GM18511 (cell line): ENCODE measurements around the gene CRYAA.

Experiments used
- ATAC-seq: cut with Tn5 transposase; IDR thresholded peaks from one replicate; pipeline ENCODE4 v1.9.1; 2021; ENCODE audit warnings: mild to moderate bottlenecking, moderate library complexity; ENCODE audit not compliant: unreplicated experiment

CRYAA gene

DNA sequence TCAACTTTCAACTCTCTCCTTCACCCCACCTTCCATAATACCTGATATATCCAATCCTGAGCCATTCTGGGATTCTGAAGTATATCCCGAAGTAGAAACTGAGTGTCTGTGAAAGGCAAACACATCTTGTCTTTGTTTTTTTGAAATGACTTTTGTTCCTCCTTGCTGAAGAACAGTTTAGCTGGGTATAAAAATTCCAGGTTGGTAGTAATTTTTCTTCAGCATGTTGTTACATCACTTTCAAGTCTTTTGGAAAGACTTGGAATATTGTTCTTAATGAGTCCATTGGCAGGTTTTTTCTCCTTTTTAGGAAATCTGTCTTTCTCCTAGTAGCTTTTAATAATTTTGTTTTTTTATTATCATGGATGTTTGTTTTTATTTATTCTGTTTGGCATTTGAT, 32.7 kb downstream of the CRYAA start:
- no peak for ATAC-seq

DNA sequence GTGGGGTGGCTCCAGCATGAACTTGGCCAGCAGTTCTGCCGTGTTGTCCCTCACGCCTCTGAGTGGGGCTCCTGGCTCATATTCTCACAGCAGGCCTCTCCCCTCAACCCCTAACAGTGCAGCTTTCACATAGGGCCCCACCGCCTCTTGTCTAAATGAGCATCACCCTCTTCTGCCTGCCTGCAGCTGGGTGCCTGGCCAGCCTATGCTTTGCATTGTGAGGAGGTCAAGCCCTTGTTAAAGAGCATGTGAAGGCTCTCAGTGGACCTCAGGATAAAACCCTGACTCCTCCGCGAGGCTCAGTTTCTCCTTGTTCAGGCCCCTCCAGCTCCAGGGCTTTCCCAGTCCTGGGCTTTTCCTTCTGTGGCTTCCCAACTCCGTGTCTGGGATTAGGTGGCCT, 34.8 kb downstream of the CRYAA start:
- no peak for ATAC-seq

DNA sequence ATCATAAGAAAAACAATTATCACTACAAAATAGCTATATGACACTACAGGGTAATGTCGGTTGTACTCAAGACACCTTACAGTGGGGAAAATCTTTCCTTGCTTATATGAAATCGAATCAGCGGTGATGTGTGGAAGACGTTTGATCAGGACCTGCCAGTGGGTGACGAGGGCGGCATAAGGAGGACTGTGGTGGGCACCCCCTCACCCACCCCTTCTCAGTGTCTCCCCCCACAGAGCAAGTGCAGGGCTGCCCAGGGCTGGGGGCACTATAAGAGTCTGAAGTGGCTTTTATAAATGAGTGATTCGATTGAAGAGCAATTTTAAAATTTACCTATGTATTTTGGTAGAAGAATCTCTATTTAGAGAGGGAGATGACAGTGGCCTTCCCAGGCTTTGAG, 35.8 kb downstream of the CRYAA start:
- ATAC-seq: no peak

DNA sequence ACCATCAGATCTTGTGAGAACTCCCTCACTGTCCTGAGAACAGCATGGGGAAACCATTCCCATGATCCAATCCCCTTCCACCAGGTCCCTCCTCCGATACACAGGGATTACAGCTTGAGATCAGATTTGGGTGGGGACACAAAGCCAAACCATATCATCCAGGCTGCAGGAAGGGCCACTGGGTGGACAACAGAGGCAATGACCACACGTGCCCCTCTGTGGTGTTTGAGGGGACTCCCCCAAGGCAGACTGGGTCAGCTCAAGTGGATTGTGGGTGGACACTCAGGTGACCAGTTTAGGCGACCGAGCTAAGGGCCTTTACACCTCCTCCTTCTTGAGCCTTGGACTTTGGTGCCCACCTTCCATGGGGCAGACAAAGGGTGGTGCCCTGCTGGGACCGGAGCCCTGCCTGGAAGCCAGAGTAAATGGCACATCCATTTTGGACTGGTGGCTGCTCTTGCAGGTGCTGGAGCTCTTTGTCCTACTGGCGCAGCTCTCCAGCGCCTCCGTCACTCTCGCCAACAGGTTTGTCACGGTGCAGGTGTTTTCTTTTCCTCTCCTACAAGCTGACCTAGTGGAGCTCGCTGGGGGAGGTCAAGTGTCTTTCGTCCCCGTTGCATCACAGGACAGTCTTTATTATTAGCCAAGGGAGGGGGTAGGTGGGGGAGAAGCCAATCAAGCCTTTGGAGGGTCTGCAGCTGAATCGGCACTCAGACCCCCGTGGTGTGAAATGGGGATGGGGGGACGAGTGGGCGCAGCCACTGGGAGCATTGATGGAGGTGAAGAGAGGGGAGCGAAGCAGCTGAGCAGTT, 37.6 kb downstream of the CRYAA start:
- ATAC-seq: no peak

DNA sequence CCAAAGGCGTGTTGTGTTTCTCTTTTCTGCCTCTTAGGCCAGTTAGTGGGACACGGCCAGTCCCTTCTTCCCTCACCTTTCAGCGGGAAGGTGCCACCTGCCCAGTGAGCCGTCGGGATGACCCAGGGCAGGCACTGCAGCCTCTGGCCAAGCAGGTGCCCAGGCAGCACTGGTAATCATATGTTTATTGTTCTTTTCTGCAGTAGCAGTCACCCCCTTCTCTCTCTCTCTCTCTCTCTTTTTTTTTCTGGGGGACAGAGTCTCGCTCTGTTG, 38.2 kb downstream of the CRYAA start:
- ATAC-seq: no peak

DNA sequence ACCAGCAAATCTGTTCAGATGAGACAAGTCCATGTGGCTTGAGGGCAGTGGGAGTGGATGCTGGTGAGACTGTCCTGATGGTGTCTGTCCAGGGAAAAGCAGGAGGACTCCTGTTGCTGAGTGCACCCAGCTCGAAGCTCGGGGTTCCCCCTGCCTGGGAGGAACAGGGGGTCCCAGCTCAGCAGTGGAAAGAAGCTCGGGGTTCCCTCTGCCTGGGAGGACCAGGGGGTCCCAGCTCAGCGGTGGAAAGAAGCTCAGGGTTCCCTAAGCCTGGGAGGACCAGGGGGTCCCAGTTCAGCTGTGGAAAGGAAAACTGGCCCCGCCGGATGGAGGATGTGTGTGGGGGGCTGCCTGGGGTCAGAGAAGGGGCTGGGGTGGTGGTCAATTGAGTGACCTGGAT, 39.1 kb downstream of the CRYAA start:
- no peak for ATAC-seq

DNA sequence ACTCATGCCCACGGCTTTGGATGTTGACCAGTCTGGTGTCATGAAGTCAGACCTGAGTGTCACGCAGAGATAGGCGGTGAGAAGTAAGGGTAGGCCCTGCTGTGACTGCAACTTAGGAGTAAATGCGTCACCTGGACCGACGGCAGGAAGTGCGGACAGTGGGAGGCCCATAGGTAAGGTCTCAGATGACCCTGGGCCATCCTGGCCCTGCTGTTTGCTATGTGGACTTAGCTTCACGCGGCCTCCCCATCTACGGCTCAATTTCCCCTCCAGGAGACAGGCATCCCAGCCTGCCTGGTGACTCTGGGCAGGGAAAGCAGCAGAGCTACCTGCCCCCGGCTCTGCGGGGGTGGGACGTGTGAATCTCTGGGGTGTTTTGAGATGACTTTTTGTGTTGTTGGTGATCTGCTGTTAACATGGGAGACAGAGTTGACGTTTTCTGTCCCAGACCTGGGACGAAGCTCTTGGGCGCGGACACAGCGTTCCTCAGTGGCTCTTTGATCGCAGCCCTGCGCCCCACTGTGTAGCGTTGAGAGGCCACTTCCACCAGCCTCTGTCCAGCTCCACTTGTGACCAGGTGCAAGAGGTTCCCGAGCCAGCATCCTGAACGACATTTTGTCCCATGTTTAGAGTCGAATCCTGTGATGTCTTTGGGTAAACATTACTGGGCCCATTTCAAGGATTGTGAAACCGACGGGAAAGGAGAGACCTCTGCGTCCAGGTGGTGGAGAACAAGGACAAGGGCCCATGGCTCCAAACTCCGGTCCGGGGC, 39.9 kb downstream of the CRYAA start:
- ATAC-seq: no peak

DNA sequence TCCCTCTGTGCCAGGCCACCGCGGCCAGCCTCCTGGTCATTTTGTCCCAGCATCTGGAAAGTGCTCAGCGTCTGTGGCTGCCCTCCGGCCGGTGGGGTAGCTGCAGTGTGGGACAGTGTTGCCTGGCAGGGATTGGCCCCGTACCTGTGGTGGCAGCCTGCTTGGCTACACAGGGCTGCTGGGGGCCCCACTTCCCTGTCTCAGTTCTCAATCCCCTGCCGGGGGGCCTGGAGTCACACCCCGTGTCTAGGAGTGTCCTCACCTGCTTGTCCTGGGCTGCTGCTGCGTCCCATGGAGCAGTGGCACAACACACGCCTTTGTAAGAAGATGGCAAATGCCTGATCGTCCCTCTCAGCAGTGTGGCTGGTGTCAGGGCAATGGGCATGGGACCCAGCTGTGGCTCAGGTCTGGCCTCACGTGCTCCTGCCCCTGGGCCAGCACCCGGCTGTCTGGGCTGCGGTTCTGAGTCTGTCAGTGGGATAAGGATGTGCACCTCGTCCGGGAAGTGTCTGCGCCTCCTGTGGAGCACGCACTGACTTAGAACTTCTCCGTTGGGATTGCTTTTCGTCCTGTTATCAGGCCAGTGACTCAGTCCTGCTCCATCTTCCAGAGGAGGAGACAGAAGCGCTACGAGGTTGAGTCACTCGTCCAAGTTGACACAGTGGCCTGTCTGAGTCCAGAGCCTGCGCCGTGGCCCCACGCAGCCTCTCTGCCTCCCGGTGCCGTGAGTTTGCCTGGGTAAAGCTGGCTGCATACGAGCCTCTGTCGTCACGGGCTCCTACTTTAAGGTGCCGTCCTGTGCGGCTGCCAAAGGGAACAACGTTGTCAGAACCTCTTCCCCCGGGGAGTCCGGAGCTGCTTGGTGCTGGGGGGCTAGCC, 41.0 kb downstream of the CRYAA start:
- no peak for ATAC-seq

DNA sequence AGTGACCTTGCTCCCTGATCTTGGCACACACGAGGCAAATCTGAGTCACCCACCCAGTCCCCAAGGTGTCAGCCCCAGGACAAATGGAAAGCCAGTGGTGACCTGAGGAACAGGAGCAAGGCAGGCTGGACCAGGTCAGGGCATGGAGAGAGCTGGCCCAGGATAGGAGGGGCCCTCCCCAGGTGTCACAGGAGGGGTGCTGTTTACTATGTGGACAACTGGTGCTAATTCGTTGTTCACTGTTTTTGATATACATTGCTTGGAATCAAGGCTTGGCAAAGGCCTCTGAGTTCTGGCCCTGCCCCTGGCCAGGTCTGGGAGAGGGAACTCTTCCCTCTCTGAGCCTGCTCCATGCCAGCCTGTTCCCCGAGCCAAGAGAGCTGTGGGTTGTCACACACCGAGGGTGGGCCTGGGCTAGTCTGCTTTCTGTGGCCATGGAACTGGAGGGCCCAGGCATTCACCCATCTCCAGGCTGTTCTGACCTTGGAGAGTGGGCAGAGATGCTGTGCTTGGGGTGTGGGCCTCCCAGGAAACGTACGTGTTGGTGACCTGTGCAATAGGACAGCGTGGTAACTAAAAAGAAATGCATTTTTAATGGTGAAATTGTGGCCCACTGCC, 41.8 kb downstream of the CRYAA start:
- no peak for ATAC-seq

DNA sequence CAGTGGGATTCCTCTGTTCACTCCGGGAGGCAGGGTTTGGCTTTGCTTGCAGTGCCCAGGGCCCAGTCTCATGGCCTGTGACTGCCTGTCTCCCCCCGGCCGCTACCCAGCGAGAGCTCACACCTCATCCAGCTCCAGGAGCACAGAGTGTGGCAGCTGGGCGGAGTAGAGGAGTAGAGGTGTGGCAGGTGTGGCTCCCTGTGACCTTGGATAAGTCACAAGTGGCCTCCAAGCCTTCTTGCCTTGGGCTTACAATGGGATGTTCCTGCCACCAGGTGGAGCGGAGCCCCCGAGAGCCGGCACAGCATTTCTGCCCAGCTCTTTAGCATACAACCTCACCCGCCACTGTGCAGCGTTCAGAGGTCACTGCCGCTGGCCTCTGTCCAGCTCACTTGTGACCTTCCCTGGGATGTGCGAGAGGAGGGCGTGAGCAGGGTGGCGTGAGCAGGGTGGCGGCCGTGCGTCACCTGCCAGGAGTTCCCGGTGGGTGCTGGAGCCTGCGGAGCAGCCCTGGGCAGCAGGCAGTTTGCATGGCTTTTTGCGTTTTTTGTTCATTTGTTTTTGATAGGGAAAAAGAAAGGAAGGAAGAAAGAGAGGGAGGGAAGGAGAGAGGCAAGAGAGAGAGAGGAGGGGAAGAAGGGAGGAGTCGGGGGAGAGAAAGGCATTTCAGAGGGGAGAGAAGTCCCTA, 42.4 kb downstream of the CRYAA start:
- ATAC-seq: no peak

DNA sequence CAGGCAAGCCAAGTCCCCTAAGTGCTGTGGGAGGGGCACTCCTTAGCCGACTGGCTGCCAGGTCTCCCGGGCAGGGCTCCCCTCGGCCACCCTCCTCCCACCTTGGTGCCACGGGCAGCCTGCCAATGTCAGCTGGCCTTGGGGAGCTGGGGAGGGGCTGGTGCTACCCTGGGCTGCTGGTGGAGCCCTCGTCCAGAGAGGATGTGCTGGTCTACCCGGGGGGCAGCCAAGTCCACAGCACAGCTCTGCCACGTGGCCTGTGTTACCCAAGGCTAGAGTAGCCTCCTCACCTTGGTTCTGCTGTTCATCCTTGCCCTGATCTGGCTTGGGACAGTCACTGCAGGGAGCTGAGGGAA, 42.9 kb downstream of the CRYAA start:
- no peak for ATAC-seq
